HUES64 (cell line): Measurements from ENCODE around the gene MED14.

Source experiments
- H3K27ac ChIP-seq: 2 replicates; pipeline ENCODE4 v1.7.0; 2013; ENCODE audit warnings: low read depth, low read length, inconsistent platforms
- H3K27me3 ChIP-seq: 2 replicates; pipeline ENCODE4 v1.6.1; 2013; ENCODE audit warnings: mild to moderate bottlenecking, low read length; ENCODE audit not compliant: insufficient read depth
- H3K36me3 ChIP-seq: 2 replicates; pipeline ENCODE4 v1.6.1; 2013; ENCODE audit warnings: mild to moderate bottlenecking, low read length; ENCODE audit not compliant: insufficient read depth
- H3K4me1 ChIP-seq: 2 replicates; pipeline ENCODE4 v1.6.1; 2013; ENCODE audit warnings: mild to moderate bottlenecking, low read length, moderate library complexity; ENCODE audit not compliant: insufficient read depth
- H3K4me3 ChIP-seq: 2 replicates; pipeline ENCODE4 v1.5.1; 2013; ENCODE audit warnings: mild to moderate bottlenecking, low read length, moderate library complexity
- H3K9ac ChIP-seq: 2 replicates; pipeline ENCODE4 v1.6.1; 2013; ENCODE audit warnings: mild to moderate bottlenecking, low read depth, low read length
- H3K9me3 ChIP-seq: 2 replicates; pipeline ENCODE4 v1.6.1; 2013; ENCODE audit warnings: low read depth, low read length; ENCODE audit not compliant: insufficient read depth
- WGBS: fragments of 150-250, 120-280 bp; methylation state at CpG from one replicate; pipeline ENCODE4 v1.1.7; 2013; ENCODE audit warnings: missing lambda C conversion rate; 5-methylcytosine and 5-hydroxymethylcytosine counted together

Gene MED14

DNA sequence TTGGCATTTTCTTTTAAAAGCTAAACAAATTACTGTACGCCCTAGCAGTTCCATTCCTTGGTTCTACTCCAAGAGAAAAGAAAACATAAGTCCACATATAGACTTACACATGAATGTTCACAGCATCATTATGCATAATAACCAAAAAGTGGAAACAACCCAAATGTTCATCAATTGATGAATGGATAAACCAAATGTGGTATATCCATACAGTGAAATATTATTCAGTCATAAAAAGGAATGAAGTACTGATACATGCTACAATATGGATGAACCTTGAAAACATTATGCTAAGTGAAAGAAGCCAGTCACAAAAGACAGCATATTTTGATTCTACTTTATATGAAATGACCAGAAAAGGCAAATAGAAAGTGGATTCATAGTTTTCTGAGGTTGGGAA, 36.5 kb downstream of the MED14 start:
- no peak overlapping the region for H3K27ac ChIP-seq
- peaks cover 92% of the 10 kb centered on the region for H3K36me3 ChIP-seq
- no peaks in the 10 kb centered on the region for H3K27me3 ChIP-seq
- no peaks in the 10 kb centered on the region for H3K4me1 ChIP-seq
- no peak overlapping the region for H3K4me3 ChIP-seq
- H3K9ac ChIP-seq: no peak overlapping the region
- WGBS: 90% methylated on average over 1 of the region's 1 CpG
- H3K9me3 ChIP-seq: no peaks in the 10 kb centered on the region

- Histone ChIP-seq H3K4me3 (no peak overlapping the region), H3K27ac (no peak overlapping the region), H3K36me3 (peaks cover 87% of the 10 kb centered on the region), H3K9ac (no peak overlapping the region), H3K4me1 (peaks cover 8% of the 10 kb centered on the region; the same call in 1 of the 2 replicates), H3K9me3 (no peaks in the 10 kb centered on the region), H3K27me3 (no peaks in the 10 kb centered on the region)
- WGBS: 100% methylated on average over 1 of the region's 1 CpG
These were observed 40.5 kb downstream of the MED14 start for GRCh38 chrX:40694802-40695201.

- Histone ChIP-seq H3K27me3 (no peaks in the 10 kb centered on the region), H3K27ac (no peak overlapping the region), H3K9me3 (no peaks in the 10 kb centered on the region), H3K4me3 (no peak overlapping the region), H3K36me3 (peaks cover 89% of the 10 kb centered on the region), H3K9ac (no peak overlapping the region), H3K4me1 (peaks cover 9% of the 10 kb centered on the region; the same call in 1 of the 2 replicates)
These were observed 46.4 kb downstream of the MED14 start for GRCh38 chrX:40688929-40689328.

GRCh38 chrX:40687169-40687568, 48.2 kb downstream of the MED14 start:
- H3K27ac ChIP-seq: no peak overlapping the region
- H3K4me1 ChIP-seq: peaks cover 9% of the 10 kb centered on the region; the same call in 1 of the 2 replicates
- peaks cover 89% of the 10 kb centered on the region for H3K36me3 ChIP-seq
- no peaks in the 10 kb centered on the region for H3K9me3 ChIP-seq
- H3K4me3 ChIP-seq: no peak overlapping the region
- H3K9ac ChIP-seq: no peak overlapping the region
- H3K27me3 ChIP-seq: no peaks in the 10 kb centered on the region
- 93% methylated on average over 3 of the region's 3 CpGs for WGBS

GRCh38 chrX:40685362-40685918, 49.9 kb downstream of the MED14 start:
- no peaks in the 10 kb centered on the region for H3K9me3 ChIP-seq
- 82% methylated on average over 4 of the region's 4 CpGs for WGBS
- no peak overlapping the region for H3K27ac ChIP-seq
- no peak overlapping the region for H3K4me3 ChIP-seq
- H3K9ac ChIP-seq: no peak overlapping the region
- H3K36me3 ChIP-seq: peaks cover 96% of the 10 kb centered on the region
- 0 out of 2 replicates have a peak, but pooled peaks cover 3% of the 10 kb centered on the region for H3K4me1 ChIP-seq
- H3K27me3 ChIP-seq: no peaks in the 10 kb centered on the region

GRCh38 chrX:40684092-40684491, 51.2 kb downstream of the MED14 start:
- Histone ChIP-seq H3K4me1 (no peaks in the 10 kb centered on the region), H3K36me3 (peaks cover 97% of the 10 kb centered on the region), H3K4me3 (no peak overlapping the region), H3K27me3 (no peaks in the 10 kb centered on the region), H3K9ac (no peak overlapping the region), H3K27ac (no peak overlapping the region), H3K9me3 (no peaks in the 10 kb centered on the region)
- 88% methylated on average over 1 of the region's 1 CpG for WGBS

GRCh38 chrX:40683245-40683644, 52.1 kb downstream of the MED14 start:
- no peaks in the 10 kb centered on the region for H3K4me1 ChIP-seq
- 91% methylated on average over 3 of the region's 3 CpGs for WGBS
- no peak overlapping the region for H3K27ac ChIP-seq
- H3K27me3 ChIP-seq: no peaks in the 10 kb centered on the region
- H3K9me3 ChIP-seq: no peaks in the 10 kb centered on the region
- no peak overlapping the region for H3K4me3 ChIP-seq
- no peak overlapping the region for H3K9ac ChIP-seq
- peaks cover 96% of the 10 kb centered on the region for H3K36me3 ChIP-seq

DNA sequence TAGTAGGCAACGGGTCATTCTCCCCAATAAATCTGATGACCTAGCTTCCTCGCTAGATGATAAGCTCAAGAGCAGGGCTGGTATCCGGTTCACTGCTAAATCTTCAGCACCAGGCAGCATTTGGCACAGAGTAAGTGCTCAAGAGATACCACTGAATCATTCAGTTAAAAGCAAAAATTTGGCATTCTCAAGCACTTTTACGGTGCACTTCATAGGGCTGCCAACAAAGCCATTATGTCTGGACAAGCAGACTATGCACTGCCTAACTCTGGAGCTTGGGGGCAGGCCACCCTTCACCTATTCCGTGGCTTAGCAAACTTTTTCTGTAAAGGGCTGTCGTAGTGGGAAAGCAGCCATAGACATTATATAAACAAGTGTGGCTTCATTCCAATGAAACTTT, 64.2 kb downstream of the MED14 start:
- Histone ChIP-seq H3K4me1 (no peaks in the 10 kb centered on the region), H3K4me3 (no peak overlapping the region), H3K36me3 (peaks cover 95% of the 10 kb centered on the region), H3K9ac (no peak overlapping the region), H3K9me3 (no peaks in the 10 kb centered on the region), H3K27ac (no peak overlapping the region), H3K27me3 (no peaks in the 10 kb centered on the region)
- 96% methylated on average over 6 of the region's 6 CpGs for WGBS

DNA sequence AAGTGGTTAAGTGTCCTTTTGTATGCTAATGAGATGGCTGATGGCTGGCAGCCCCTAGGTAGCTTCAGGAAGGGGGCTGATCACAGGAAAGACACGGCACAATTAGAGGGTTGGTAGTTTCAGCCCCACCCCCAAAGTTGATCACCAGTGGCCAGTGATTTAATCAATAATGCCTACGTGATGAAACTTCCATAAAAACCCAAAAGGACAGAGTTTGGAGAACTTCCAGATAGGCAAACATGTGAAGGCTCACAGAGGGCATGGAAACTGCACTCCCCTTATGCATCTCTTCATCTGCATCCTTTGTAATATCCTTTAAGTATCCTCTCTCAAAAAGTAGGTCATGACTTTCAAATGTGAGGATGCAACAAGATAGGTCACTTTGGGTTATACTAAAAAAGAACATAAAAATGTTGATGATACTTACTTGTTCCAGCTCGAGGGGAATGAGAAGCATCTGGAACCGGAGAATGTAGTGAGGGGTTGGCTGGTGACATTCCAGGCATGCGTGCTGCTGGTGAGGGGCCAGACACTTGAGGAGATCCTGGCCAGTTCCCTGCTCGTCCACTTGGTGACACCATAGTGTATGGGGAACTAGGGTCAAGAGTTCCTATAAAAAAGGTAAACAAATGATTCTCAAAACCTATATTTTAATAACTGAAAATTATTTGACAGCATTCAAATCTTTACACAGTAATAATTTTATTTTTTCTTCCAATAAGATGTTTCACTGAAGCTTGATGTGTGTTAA, 71.3 kb downstream of the MED14 start:
- 74% methylated on average over 4 of the region's 6 CpGs for WGBS
- no peaks in the 10 kb centered on the region for H3K27me3 ChIP-seq
- H3K27ac ChIP-seq: no peak overlapping the region
- H3K9ac ChIP-seq: no peak overlapping the region
- no peak overlapping the region for H3K4me3 ChIP-seq
- no peaks in the 10 kb centered on the region for H3K9me3 ChIP-seq
- H3K4me1 ChIP-seq: no peaks in the 10 kb centered on the region
- peaks cover 94% of the 10 kb centered on the region for H3K36me3 ChIP-seq

DNA sequence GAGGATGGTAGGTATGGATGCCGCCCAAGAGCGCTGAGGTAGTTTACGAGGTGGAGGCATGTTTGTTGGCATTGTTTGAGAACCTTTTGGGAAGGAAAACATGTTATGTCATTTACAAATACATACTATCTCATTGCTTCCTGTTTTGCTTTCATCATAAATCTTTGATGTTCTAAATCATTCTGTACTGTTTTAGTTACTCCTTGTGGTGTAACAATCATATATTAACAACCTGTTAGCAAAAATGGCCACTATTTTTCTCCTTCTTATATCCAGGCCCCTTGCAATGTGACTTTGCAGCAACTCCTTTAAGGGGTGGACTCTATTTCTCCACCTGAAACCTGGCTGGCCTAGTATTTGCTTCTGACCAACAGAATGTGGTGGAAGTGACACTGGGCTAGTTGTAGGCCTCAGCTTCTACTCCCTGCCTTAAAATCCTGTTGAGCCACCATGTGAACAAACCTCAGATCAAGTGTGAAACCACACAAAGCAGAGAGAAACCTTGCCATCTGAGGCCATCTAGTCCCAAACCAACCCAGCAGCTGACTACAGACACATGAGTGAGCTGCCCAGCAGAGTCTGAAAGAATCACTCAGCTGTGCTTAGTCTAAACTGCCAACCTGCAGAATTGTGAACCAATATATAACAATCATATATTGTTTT, 72.1 kb downstream of the MED14 start:
- H3K9me3 ChIP-seq: no peaks in the 10 kb centered on the region
- WGBS: 92% methylated on average over 3 of the region's 3 CpGs
- H3K36me3 ChIP-seq: peaks cover 94% of the 10 kb centered on the region
- H3K27ac ChIP-seq: no peak overlapping the region
- H3K27me3 ChIP-seq: no peaks in the 10 kb centered on the region
- H3K4me3 ChIP-seq: no peak overlapping the region
- no peaks in the 10 kb centered on the region for H3K4me1 ChIP-seq
- H3K9ac ChIP-seq: no peak overlapping the region

GRCh38 chrX:40661489-40661888, 73.9 kb downstream of the MED14 start:
- H3K4me3 ChIP-seq: no peak overlapping the region
- H3K9me3 ChIP-seq: no peaks in the 10 kb centered on the region
- H3K27me3 ChIP-seq: no peaks in the 10 kb centered on the region
- H3K9ac ChIP-seq: no peak overlapping the region
- no CpG with 5 or more reads among the region's 2 CpGs for WGBS
- peaks cover 90% of the 10 kb centered on the region for H3K36me3 ChIP-seq
- no peaks in the 10 kb centered on the region for H3K4me1 ChIP-seq
- H3K27ac ChIP-seq: no peak overlapping the region
